NB4 (cell line): ENCODE data around the gene EGLN3.

Experiments
- MAX ChIP-seq: IDR thresholded peaks from 2 replicates; pipeline ENCODE4 v1.6.1; 2011; ENCODE audit warnings: low read depth, low read length
- POLR2A ChIP-seq: IDR thresholded peaks from 2 replicates; pipeline ENCODE4 v1.6.1; 2011; ENCODE audit warnings: mild to moderate bottlenecking; ENCODE audit not compliant: insufficient read length; ENCODE audit errors: extremely low read depth

GRCh38 chr14:33957299-33957698, 6.4 kb upstream of the EGLN3 start:
- no peak for TF ChIP-seq MAX
- no peak for TF ChIP-seq POLR2A
